ENCODE results near the gene SERPINA10. TPM values are rescaled to one million over a fixed set of nuclear protein-coding genes. Genes with fewer than 3 reads are reported as not detected.

SERPINA10 gene
- total and polyA plus RNA-seq, 2 donors (not counting 3 experiments of a cell fraction or from before 2014, with no cell fraction given): not detected

DNA sequence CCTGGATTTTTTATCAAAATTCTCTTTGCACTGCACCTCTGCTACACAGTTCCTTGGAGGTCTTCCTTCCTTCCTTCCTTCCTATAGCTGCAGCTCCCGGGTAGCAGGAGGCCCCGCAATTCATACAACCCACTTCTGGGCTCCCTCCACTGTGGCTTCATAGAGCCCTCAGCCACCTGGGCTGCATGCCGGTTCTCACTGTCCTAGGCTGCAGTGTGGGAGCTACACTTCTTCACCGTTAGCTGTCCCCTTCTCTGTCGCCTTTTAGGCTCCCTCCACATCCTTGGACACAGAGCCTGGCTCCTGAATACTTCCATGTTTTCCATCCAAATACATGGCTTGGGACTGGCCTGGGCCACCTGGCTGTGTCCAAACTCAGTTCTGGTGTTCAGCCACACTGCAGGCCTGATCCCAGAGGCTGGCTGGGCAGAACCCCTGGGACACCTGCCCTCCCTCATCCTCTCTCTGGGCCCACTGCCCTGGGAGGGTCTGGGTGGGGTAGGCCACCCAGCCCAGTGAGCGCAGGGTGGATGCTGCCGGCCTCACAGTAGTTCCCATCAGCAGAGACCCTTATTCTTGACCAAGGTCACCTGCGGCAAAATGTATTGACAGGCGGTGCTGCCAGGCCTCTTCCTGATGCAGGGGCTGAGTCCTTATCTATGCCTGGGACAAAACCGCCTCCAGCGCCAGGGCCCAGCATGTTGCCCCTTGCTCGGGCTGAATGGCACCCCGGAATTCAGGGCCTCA lies 1.7 kb downstream of the SERPINA10 start:
- FAIRE-seq: no peak

More for the DNA sequence above, 1.7 kb downstream of the SERPINA10 start:
- POLR2A ChIA-PET: no interaction called here
- BruUV-seq (replicated peaks): no TSS peak
- Histone ChIP-seq H3K4me2 (ENCODE audit: insufficient read depth, low read length) (no peak overlapping the region), H3K9me3 (replicated peaks; ENCODE audit: control insufficient read depth, insufficient read depth, low read length) (no peaks in the 10 kb centered on the region), H3K4me1 (ENCODE audit: control insufficient read depth, extremely low read depth, insufficient read depth, low read length) (no peaks in the 10 kb centered on the region), H3K9ac (replicated peaks; ENCODE audit: extremely low read depth, insufficient read depth, low read length) (no peak overlapping the region), H2AFZ (ENCODE audit: low read depth, low read length) (no peak overlapping the region), H3K27me3 (ENCODE audit: control insufficient read depth in 2 of 2, insufficient read depth in 2 of 2, low read length in 2 of 2) (no peaks in the 10 kb centered on the region), H4K20me1 (replicated peaks; ENCODE audit: control insufficient read depth, extremely low read depth, insufficient read depth, low read length) (no peaks in the 10 kb centered on the region), H3K27ac (ENCODE audit: insufficient read depth, low read depth, low read length) (no peak overlapping the region), H3K9me1 (replicated peaks; ENCODE audit: control insufficient read depth, extremely low read depth, insufficient read depth, low read length) (no peaks in the 10 kb centered on the region), H3K79me2 (ENCODE audit: control insufficient read depth, insufficient read depth, low read length) (no peaks in the 10 kb centered on the region), H3K36me3 (ENCODE audit: control insufficient read depth in 2 of 2, extremely low read depth in 1 of 2, insufficient read depth in 2 of 2, low read length in 2 of 2) (no peaks in the 10 kb centered on the region), H3K4me3 (replicated peaks in 1 of 3; ENCODE audit: insufficient read depth in 1 of 3, low read depth in 1 of 3, low read length in 3 of 3) (no peak overlapping the region)
- TF ChIP-seq FOS (IDR thresholded peaks at IDR 0.05; ENCODE audit: borderline replicate concordance, insufficient read depth, low read length) (no peak), MAX (IDR thresholded peaks at IDR 0.05; ENCODE audit: insufficient read depth, insufficient read length) (no peak), EZH2 (IDR thresholded peaks at IDR 0.05; ENCODE audit: borderline replicate concordance, low read depth, low read length, severe bottlenecking) (no peak), POLR2AphosphoS5 (IDR thresholded peaks at IDR 0.05; ENCODE audit: insufficient read depth, low read depth, low read length) (no peak), GATA2 (IDR thresholded peaks at IDR 0.05; ENCODE audit: insufficient read depth, insufficient read length, low read depth, low read length) (no peak), CTCF (IDR thresholded peaks at IDR 0.05; ENCODE audit: extremely low read depth in 1 of 2, insufficient read depth in 1 of 2, low read depth in 1 of 2, low read length in 2 of 2) (no peak), JUN (IDR thresholded peaks at IDR 0.05; ENCODE audit: borderline replicate concordance, insufficient read depth, insufficient read length, low read depth) (no peak), POLR2A (IDR thresholded peaks at IDR 0.05; ENCODE audit: low read depth, low read length) (no peak), MYC (IDR thresholded peaks at IDR 0.05; ENCODE audit: low read depth, low read length) (no peak)
- no peak for DNase-seq (ENCODE audit: low read depth, low spot score)
- dilution Hi-C loops (cut with MboI; ENCODE audit: extremely low pct_ligation_motif_present, low sequenced_read_pairs): no loop called here
- CTCF ChIA-PET: no interaction called here
- intact Hi-C loops (cut with micrococcal nuclease): no loop called here

Data from endothelial cell of umbilical vein (primary cell).